Measurements from ENCODE around the gene KRT38.
A peak's percentile ranks its signal among the peaks of the same experiment; 100 is the strongest.
"Not testable (repeated sequence)": the region's sequence is repeated elsewhere in the genome, so short reads cannot be mapped to it uniquely, and the experiment has no call there.

KRT38 gene

GRCh38 chr17:41420134-41420533 lies 20.6 kb downstream of the KRT38 start:
- no peak for DNase-seq

- DNase-seq: no peak
Observed at GRCh38 chr17:41419716-41420115, 21.1 kb downstream of the KRT38 start.

- no peak for DNase-seq
Observed at GRCh38 chr17:41418116-41418860, 22.5 kb downstream of the KRT38 start.

GRCh38 chr17:41417576-41418015 lies 23.2 kb downstream of the KRT38 start:
- no peak for DNase-seq

GRCh38 chr17:41417127-41417526 lies 23.7 kb downstream of the KRT38 start:
- no peak for DNase-seq

GRCh38 chr17:41416479-41416878 lies 24.3 kb downstream of the KRT38 start:
- DNase-seq: no peak

GRCh38 chr17:41415833-41416335 lies 24.9 kb downstream of the KRT38 start:
- DNase-seq: no peak

GRCh38 chr17:41415411-41415810 lies 25.4 kb downstream of the KRT38 start:
- DNase-seq: no peak

GRCh38 chr17:41413982-41414381 lies 26.8 kb downstream of the KRT38 start:
- no peak for DNase-seq

- DNase-seq: no peak
Observed at GRCh38 chr17:41413353-41413957, 27.3 kb downstream of the KRT38 start.

- no peak for DNase-seq
Observed at GRCh38 chr17:41411072-41411840, 29.5 kb downstream of the KRT38 start.

GRCh38 chr17:41407226-41407625 lies 33.6 kb downstream of the KRT38 start:
- no peak for DNase-seq

- no peak for DNase-seq
Observed at GRCh38 chr17:41406205-41406604, 34.6 kb downstream of the KRT38 start.

GRCh38 chr17:41404024-41404671 lies 36.6 kb downstream of the KRT38 start:
- peak; percentile 61 for DNase-seq

GRCh38 chr17:41403404-41404023 lies 37.3 kb downstream of the KRT38 start:
- DNase-seq: no peak

- no peak for DNase-seq
Observed at GRCh38 chr17:41402161-41402560, 38.6 kb downstream of the KRT38 start.

GRCh38 chr17:41396996-41397660 lies 43.7 kb downstream of the KRT38 start, which contains the start of gene KRT31:
Gene KRT31, minus strand, starts transcription at chr17:41397608. Its CDS starts 69 bp downstream, at chr17:41397539.
- DNase-seq: no peak

GRCh38 chr17:41396340-41396739 lies 44.4 kb downstream of the KRT38 start:
- DNase-seq: no peak

- DNase-seq: no peak
Observed at GRCh38 chr17:41395611-41396010, 45.2 kb downstream of the KRT38 start.

- DNase-seq: not testable (repeated sequence)
Observed at GRCh38 chr17:41395044-41395443, 45.7 kb downstream of the KRT38 start.

GRCh38 chr17:41394254-41394996 lies 46.4 kb downstream of the KRT38 start:
- DNase-seq: no peak

Measured in stimulated activated CD4-positive, alpha-beta T cell treated with anti-CD3 and anti-CD28 coated beads, Interleukin-4, amount 100 ng/mL, for 24 hours (primary cell).